ENCODE data around the gene RNF31. TPM values are rescaled to one million over a fixed set of nuclear protein-coding genes. Genes with fewer than 3 reads are reported as not detected.
A peak's percentile ranks its signal among the peaks of the same experiment; 100 is the strongest.

The RNF31 gene
- total RNA-seq, 2 donors from 2014 or later, result 36.1 to 70.4 TPM

- H3K36me3 ChIP-seq, result no peaks in the 10 kb centered on the region
- H3K9me3 ChIP-seq, result no peaks in the 10 kb centered on the region
- no peaks in the 10 kb centered on the region for H3K4me1 ChIP-seq
- DNase-seq, result no peak
- intact Hi-C loops (cut with DNase I), result no loop called here
- no peak overlapping the region for H3K4me3 ChIP-seq
- TF ChIP-seq, protein P1, sequence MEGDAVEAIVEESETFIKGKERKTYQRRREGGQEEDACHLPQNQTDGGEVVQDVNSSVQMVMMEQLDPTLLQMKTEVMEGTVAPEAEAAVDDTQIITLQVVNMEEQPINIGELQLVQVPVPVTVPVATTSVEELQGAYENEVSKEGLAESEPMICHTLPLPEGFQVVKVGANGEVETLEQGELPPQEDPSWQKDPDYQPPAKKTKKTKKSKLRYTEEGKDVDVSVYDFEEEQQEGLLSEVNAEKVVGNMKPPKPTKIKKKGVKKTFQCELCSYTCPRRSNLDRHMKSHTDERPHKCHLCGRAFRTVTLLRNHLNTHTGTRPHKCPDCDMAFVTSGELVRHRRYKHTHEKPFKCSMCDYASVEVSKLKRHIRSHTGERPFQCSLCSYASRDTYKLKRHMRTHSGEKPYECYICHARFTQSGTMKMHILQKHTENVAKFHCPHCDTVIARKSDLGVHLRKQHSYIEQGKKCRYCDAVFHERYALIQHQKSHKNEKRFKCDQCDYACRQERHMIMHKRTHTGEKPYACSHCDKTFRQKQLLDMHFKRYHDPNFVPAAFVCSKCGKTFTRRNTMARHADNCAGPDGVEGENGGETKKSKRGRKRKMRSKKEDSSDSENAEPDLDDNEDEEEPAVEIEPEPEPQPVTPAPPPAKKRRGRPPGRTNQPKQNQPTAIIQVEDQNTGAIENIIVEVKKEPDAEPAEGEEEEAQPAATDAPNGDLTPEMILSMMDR (IDR thresholded peaks at IDR 0.05), result no peak
- no peak overlapping the region for H3K9ac ChIP-seq (ENCODE audit: low read depth in 2 of 2, low read length in 2 of 2)
- no peaks in the 10 kb centered on the region for H3K27me3 ChIP-seq
- H3K27ac ChIP-seq, result no peak overlapping the region
Observed at GRCh38 chr14:24179961-24180796, 32.9 kb downstream of the RNF31 start.

GRCh38 chr14:24181371-24182077 lies 34.2 kb downstream of the RNF31 start:
- TF ChIP-seq, protein P1 (IDR thresholded peaks at IDR 0.05), result no peak
- intact Hi-C loops (cut with DNase I), result no loop called here
- H3K27ac ChIP-seq, result no peak overlapping the region

GRCh38 chr14:24182110-24182882 lies 35.0 kb downstream of the RNF31 start:
- no peaks in the 10 kb centered on the region for H3K4me1 ChIP-seq
- no peaks in the 10 kb centered on the region for H3K27me3 ChIP-seq
- no peak overlapping the region for H3K27ac ChIP-seq
- H3K9ac ChIP-seq (ENCODE audit: low read depth in 2 of 2, low read length in 2 of 2), result no peak overlapping the region
- TF ChIP-seq, protein P1 (IDR thresholded peaks at IDR 0.05), result no peak
- no peak overlapping the region for H3K4me3 ChIP-seq
- intact Hi-C loops (cut with DNase I), result no loop called here
- no peaks in the 10 kb centered on the region for H3K36me3 ChIP-seq
- no peaks in the 10 kb centered on the region for H3K9me3 ChIP-seq
- no peak for DNase-seq

More at GRCh38 chr14:24181371-24182077, 34.2 kb downstream of the RNF31 start:
- Histone ChIP-seq H3K27me3 (no peaks in the 10 kb centered on the region), H3K36me3 (no peaks in the 10 kb centered on the region), H3K9ac (ENCODE audit: low read depth in 2 of 2, low read length in 2 of 2) (no peak overlapping the region), H3K4me1 (no peaks in the 10 kb centered on the region), H3K4me3 (no peak overlapping the region), H3K9me3 (no peaks in the 10 kb centered on the region)
- DNase-seq, result no peak

DNA sequence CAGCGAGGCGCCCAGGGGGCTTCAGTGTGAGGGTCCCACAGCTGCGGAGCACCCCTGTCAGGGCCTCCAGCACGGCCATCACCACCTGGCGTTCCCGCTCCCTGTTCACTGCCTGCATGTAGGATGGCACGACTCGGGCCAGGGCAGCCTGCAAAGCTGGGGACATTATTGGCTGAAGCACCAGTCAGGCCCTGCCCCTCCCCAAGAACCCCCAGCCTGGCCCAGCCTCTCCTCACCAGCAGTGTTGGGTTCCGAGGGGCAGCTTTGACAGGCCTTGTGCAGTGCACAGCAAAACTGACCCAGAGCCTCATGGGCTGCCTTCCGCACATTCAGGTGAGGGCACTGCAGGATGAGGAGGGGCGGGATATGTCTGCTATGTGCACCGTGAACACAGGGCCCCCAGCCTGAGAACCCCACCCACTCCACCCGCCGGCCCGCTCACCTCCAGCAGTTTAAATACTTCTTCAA lies 35.8 kb downstream of the RNF31 start:
- Histone ChIP-seq H3K4me1 (no peaks in the 10 kb centered on the region), H3K27ac (no peak overlapping the region), H3K4me3 (no peak overlapping the region), H3K9ac (ENCODE audit: low read depth in 2 of 2, low read length in 2 of 2) (peak overlapping the region in 1 of 2 donors; percentile 35), H3K36me3 (no peaks in the 10 kb centered on the region), H3K27me3 (no peaks in the 10 kb centered on the region), H3K9me3 (no peaks in the 10 kb centered on the region)
- intact Hi-C loops (cut with DNase I), result no loop called here
- TF ChIP-seq, protein P1 (IDR thresholded peaks at IDR 0.05), result no peak
- DNase-seq, result no peak
